Thyroid gland (tissue), 4 donors: ENCODE measurements around the gene SLC7A7.

Experiments used
- POLR2A ChIP-seq, 2 donors: fragments of 450-650 bp; IDR thresholded peaks; one replicate each; pipeline ENCODE4 v1.6.1; 2017; ENCODE audit warnings: antibody characterized with exemption in 2 of 2, mild to moderate bottlenecking in 2 of 2, moderate library complexity in 1 of 2
- TF ChIP-seq, protein P1 (sequence below), 6 experiments: fragments of 200-600 bp in 3 of 6; fragments of 450-650 bp in 3 of 6; sonication (generic) in 3 of 6; IDR thresholded peaks; one replicate each; pipeline ENCODE4 v1.5.1; 2016 to 2019; ENCODE audit warnings: antibody characterized with exemption in 6 of 6, mild to moderate bottlenecking in 2 of 6, inconsistent platforms in 1 of 6, moderate library complexity in 1 of 6

DNA sequence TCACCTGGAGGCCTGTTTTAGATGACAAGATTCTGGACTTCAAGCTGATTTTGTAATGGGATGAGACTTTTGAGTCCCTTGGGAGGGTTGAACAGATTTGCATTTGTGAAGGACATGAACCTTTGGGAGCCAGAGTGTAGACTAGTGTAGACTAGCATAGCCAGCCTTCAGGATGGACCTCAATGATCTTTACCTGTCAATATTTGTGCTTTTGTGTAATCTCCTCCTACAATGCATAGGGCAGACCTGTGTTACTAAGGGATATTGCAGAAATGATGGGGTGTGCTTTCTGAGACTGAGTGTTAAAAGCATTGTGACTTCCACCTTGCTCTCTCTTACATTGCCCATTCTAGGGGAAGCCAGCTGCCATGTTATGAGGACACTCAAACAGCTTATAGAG is 46.4 kb upstream of the SLC7A7 start:
- TF ChIP-seq, protein P1, sequence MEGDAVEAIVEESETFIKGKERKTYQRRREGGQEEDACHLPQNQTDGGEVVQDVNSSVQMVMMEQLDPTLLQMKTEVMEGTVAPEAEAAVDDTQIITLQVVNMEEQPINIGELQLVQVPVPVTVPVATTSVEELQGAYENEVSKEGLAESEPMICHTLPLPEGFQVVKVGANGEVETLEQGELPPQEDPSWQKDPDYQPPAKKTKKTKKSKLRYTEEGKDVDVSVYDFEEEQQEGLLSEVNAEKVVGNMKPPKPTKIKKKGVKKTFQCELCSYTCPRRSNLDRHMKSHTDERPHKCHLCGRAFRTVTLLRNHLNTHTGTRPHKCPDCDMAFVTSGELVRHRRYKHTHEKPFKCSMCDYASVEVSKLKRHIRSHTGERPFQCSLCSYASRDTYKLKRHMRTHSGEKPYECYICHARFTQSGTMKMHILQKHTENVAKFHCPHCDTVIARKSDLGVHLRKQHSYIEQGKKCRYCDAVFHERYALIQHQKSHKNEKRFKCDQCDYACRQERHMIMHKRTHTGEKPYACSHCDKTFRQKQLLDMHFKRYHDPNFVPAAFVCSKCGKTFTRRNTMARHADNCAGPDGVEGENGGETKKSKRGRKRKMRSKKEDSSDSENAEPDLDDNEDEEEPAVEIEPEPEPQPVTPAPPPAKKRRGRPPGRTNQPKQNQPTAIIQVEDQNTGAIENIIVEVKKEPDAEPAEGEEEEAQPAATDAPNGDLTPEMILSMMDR (IDR thresholded peaks at IDR 0.05) = no peak
- no peak for TF ChIP-seq POLR2A (IDR thresholded peaks at IDR 0.05)
